ENCODE measurements around the gene EMC9. TPM values are rescaled to one million over a fixed set of nuclear protein-coding genes. Genes with fewer than 3 reads are reported as not detected.

Gene EMC9
- polyA plus RNA-seq, 1 of the 3 experiments (the other 2 are of a cell fraction): 19.3 TPM

GRCh38 chr14:24157331-24157730, 15.9 kb upstream of the EMC9 start:
- POLR2A ChIA-PET: interaction anchor here (0.9 kb wide), 1 partner anchor 11 kb away, joined by 3 read pairs; the partner anchor contains the start of gene PSME2
- DNase-seq: no peak

GRCh38 chr14:24156840-24157239, 15.4 kb upstream of the EMC9 start:
- Histone ChIP-seq H3K27me3 (ENCODE audit: insufficient read depth) (no peaks in the 10 kb centered on the region), H3K4me2 (no peak overlapping the region), H4K20me1 (ENCODE audit: insufficient read depth) (peaks cover 4% of the 10 kb centered on the region; the same call in 1 of the 2 replicates), H2AFZ (ENCODE audit: low read depth) (no peak overlapping the region), H3K36me3 (replicated peaks in 1 of 2; ENCODE audit: control insufficient read depth in 1 of 2, insufficient read depth in 2 of 2, low read length in 1 of 2) (peaks cover 40 to 49% of the 10 kb centered on the region in 2 experiments), H3K9me2 (no peaks in the 10 kb centered on the region), H3K27ac (ENCODE audit: low read depth in 2 of 2, low read length in 1 of 2) (no peak overlapping the region), H3K4me3 (ENCODE audit: low read depth in 2 of 2, low read length in 1 of 2) (no peak overlapping the region), H3K4me1 (ENCODE audit: control insufficient read depth in 1 of 2, insufficient read depth in 2 of 2, low read depth in 1 of 2, low read length in 1 of 2) (peaks cover 4 to 9% of the 10 kb centered on the region in 2 experiments; a peak in 1 of 4 replicates), H3K79me2 (ENCODE audit: insufficient read depth) (peaks cover 7% of the 10 kb centered on the region), H3F3A (replicated peaks; ENCODE audit: insufficient read depth) (peaks cover 17% of the 10 kb centered on the region), H3K9me3 (no peaks in the 10 kb centered on the region), H3K9ac (no peak overlapping the region)
- TF ChIP-seq FOXJ3 (CRISPR knock-in tag; IDR thresholded peaks at IDR 0.05): no peak
- TF ChIP-seq TAF1 (IDR thresholded peaks at IDR 0.05; ENCODE audit: borderline replicate concordance, low read depth, low read length): no peak
- TF ChIP-seq, protein P1, sequence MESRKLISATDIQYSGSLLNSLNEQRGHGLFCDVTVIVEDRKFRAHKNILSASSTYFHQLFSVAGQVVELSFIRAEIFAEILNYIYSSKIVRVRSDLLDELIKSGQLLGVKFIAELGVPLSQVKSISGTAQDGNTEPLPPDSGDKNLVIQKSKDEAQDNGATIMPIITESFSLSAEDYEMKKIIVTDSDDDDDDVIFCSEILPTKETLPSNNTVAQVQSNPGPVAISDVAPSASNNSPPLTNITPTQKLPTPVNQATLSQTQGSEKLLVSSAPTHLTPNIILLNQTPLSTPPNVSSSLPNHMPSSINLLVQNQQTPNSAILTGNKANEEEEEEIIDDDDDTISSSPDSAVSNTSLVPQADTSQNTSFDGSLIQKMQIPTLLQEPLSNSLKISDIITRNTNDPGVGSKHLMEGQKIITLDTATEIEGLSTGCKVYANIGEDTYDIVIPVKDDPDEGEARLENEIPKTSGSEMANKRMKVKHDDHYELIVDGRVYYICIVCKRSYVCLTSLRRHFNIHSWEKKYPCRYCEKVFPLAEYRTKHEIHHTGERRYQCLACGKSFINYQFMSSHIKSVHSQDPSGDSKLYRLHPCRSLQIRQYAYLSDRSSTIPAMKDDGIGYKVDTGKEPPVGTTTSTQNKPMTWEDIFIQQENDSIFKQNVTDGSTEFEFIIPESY (IDR thresholded peaks at IDR 0.05; ENCODE audit: borderline replicate concordance, low read depth): no peak
- TF ChIP-seq RXRA (IDR thresholded peaks at IDR 0.05; ENCODE audit: borderline replicate concordance, low read depth): no peak
- TF ChIP-seq POLR2AphosphoS5 (IDR thresholded peaks at IDR 0.05; ENCODE audit: low read depth, low read length): no peak
- no peak for TF ChIP-seq ELF1 (IDR thresholded peaks at IDR 0.05)
- TF ChIP-seq YY1 (IDR thresholded peaks at IDR 0.05; ENCODE audit: low read depth): no peak
- no peak for TF ChIP-seq CHD2 (IDR thresholded peaks at IDR 0.05; ENCODE audit: low read length, partially characterized antibody)
- TF ChIP-seq PBX3 (IDR thresholded peaks at IDR 0.05): no peak
- no peak for TF ChIP-seq RCOR1 (IDR thresholded peaks at IDR 0.05; ENCODE audit: low read length)
- TF ChIP-seq CTCF (IDR thresholded peaks at IDR 0.05): no peak
- TF ChIP-seq NFIC (IDR thresholded peaks at IDR 0.05; ENCODE audit: borderline replicate concordance): no peak
- TF ChIP-seq, protein P2, sequence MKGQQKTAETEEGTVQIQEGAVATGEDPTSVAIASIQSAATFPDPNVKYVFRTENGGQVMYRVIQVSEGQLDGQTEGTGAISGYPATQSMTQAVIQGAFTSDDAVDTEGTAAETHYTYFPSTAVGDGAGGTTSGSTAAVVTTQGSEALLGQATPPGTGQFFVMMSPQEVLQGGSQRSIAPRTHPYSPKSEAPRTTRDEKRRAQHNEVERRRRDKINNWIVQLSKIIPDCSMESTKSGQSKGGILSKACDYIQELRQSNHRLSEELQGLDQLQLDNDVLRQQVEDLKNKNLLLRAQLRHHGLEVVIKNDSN (IDR thresholded peaks at IDR 0.05; ENCODE audit: borderline replicate concordance, low read depth): no peak
- no peak for TF ChIP-seq SMC3 (IDR thresholded peaks at IDR 0.05; ENCODE audit: low read depth, low read length)
- no peak for TF ChIP-seq GABPA (IDR thresholded peaks at IDR 0.05; ENCODE audit: low read depth)
- POLR2A ChIA-PET: interaction anchor here (0.9 kb wide), 1 partner anchor 10 kb away, joined by 3 read pairs; the partner anchor contains the start of gene PSME2
- DNase-seq: no peak
- CTCF ChIA-PET: interaction anchor here (1.2 to 1.5 kb wide), 4 partner anchors 14 to 66 kb away, joined by 3 to 5 read pairs (median 4); no protein-coding TSS in a partner anchor
- WGBS (ENCODE audit: low lambda C conversion rate): 96% methylated on average over 1 of the region's 1 CpG

More at GRCh38 chr14:24157331-24157730, 15.9 kb upstream of the EMC9 start:
- H4K20me1 ChIP-seq (ENCODE audit: insufficient read depth): peaks cover 4% of the 10 kb centered on the region; the same call in 1 of the 2 replicates
- TF ChIP-seq, protein P2 (IDR thresholded peaks at IDR 0.05; ENCODE audit: borderline replicate concordance, low read depth): no peak
- TF ChIP-seq PBX3 (IDR thresholded peaks at IDR 0.05) (no peak), FOXM1 (IDR thresholded peaks at IDR 0.05; ENCODE audit: low read depth) (no peak)
- H2AFZ ChIP-seq (ENCODE audit: low read depth): no peak overlapping the region
- H3K9me2 ChIP-seq: no peaks in the 10 kb centered on the region
- peaks cover 4 to 14% of the 10 kb centered on the region in 2 experiments; a peak in 1 of 4 replicates for H3K4me1 ChIP-seq (ENCODE audit: control insufficient read depth in 1 of 2, insufficient read depth in 2 of 2, low read depth in 1 of 2, low read length in 1 of 2)
- H3F3A ChIP-seq (replicated peaks; ENCODE audit: insufficient read depth): peaks cover 17% of the 10 kb centered on the region
- CTCF ChIA-PET: interaction anchor here (1.2 to 1.5 kb wide), 2 partner anchors 13 to 39 kb away, joined by 3 to 4 read pairs; no protein-coding TSS in a partner anchor
- peaks cover 12% of the 10 kb centered on the region for H3K79me2 ChIP-seq (ENCODE audit: insufficient read depth)
- no peak overlapping the region for H3K4me2 ChIP-seq
- H3K36me3 ChIP-seq (replicated peaks in 1 of 2; ENCODE audit: control insufficient read depth in 1 of 2, insufficient read depth in 2 of 2, low read length in 1 of 2): peaks cover 37 to 46% of the 10 kb centered on the region in 2 experiments
- H3K27ac ChIP-seq (ENCODE audit: low read depth in 2 of 2, low read length in 1 of 2): no peak overlapping the region
- H3K27me3 ChIP-seq (ENCODE audit: insufficient read depth): no peaks in the 10 kb centered on the region
- H3K4me3 ChIP-seq (ENCODE audit: low read depth in 2 of 2, low read length in 1 of 2): no peak overlapping the region
- H3K9ac ChIP-seq: no peak overlapping the region
- no peaks in the 10 kb centered on the region for H3K9me3 ChIP-seq
- WGBS (ENCODE audit: low lambda C conversion rate): 91% methylated on average over 8 of the region's 12 CpGs
